Endothelial cell of umbilical vein (primary cell): ENCODE data around the gene MED22. TPM values are rescaled to one million over a fixed set of nuclear protein-coding genes. Genes with fewer than 3 reads are reported as not detected.

Source experiments
- BruUV-seq: library from RNA; stranded (reverse); fragments of 400-500 nt; replicated peaks from 2 replicates; lab custom pipeline; 2021; lab: Mats Ljungman, UMichigan
- CTCF ChIA-PET: fragments of 300-600, 350-600 bp; sonication (Branson Sonifier 250); formaldehyde crosslinking; loops from one replicate; lab custom pipeline; 2021; ENCODE audit warnings: antibody characterized with exemption, inconsistent platforms; lab: Charles Lee
- POLR2A ChIA-PET: fragments of 300-600, 350-600 bp; sonication (Branson Sonifier 250); formaldehyde crosslinking; loops from one replicate; lab custom pipeline; 2021; ENCODE audit warnings: antibody characterized with exemption, inconsistent platforms; lab: Charles Lee
- DNase-seq: peaks from one replicate; pipeline ENCODE4 v3.0.0-alpha.2; 2011; ENCODE audit warnings: low read depth, low spot score
- FAIRE-seq: peaks from 2 replicates; lab custom pipeline; 2011; peaks lifted over from hg19 to GRCh38; lab: Jason Lieb, UNC
- H2AFZ ChIP-seq: 2 replicates; pipeline ENCODE4 v1.6.0; 2012; ENCODE audit warnings: low read depth, low read length, control low read depth, inconsistent platforms
- H3K27ac ChIP-seq: 2 replicates; pipeline ENCODE4 v1.5.1; 2011; ENCODE audit warnings: low read depth, mild to moderate bottlenecking, control low read depth, low read length, moderate library complexity; ENCODE audit not compliant: insufficient read depth
- H3K27me3 ChIP-seq, 2 experiments: 2 replicates each; pipeline versions ENCODE4 v1.6.0 to v1.6.1; 2011; ENCODE audit warnings: low read length in 2 of 2, mixed read lengths in 1 of 2; ENCODE audit not compliant: control insufficient read depth in 2 of 2, insufficient read depth in 2 of 2
- H3K36me3 ChIP-seq, 2 experiments: 2 replicates in 1 of 2; 3 replicates in 1 of 2; pipeline ENCODE4 v1.5.1; 2011; ENCODE audit warnings: low read length in 2 of 2, mild to moderate bottlenecking in 1 of 2, moderate library complexity in 1 of 2; ENCODE audit not compliant: control insufficient read depth in 2 of 2, insufficient read depth in 2 of 2; ENCODE audit errors: extremely low read depth in 1 of 2
- H3K4me1 ChIP-seq: 3 replicates; pipeline ENCODE4 v1.5.1; 2011; ENCODE audit warnings: mild to moderate bottlenecking, low read length; ENCODE audit not compliant: control insufficient read depth, insufficient read depth; ENCODE audit errors: extremely low read depth
- H3K4me2 ChIP-seq: 2 replicates; pipeline ENCODE4 v1.6.1; 2011; ENCODE audit warnings: low read length, control low read depth, mixed read lengths; ENCODE audit not compliant: insufficient read depth
- H3K4me3 ChIP-seq, 3 experiments: fragments of 200-600 bp in 1 of 3; sonication (generic), shearing (Covaris generic) in 1 of 3; replicated peaks in 1 of 3; 2 replicates each; pipeline ENCODE4 v1.5.1; 2011 to 2016; ENCODE audit warnings: control low read depth in 3 of 3, low read length in 3 of 3, mild to moderate bottlenecking in 2 of 3, inconsistent platforms in 1 of 3, low read depth in 1 of 3, moderate library complexity in 1 of 3; ENCODE audit not compliant: insufficient read depth in 1 of 3
- H3K79me2 ChIP-seq: 2 replicates; pipeline ENCODE4 v1.6.0; 2012; ENCODE audit warnings: low read length, inconsistent platforms; ENCODE audit not compliant: control insufficient read depth, insufficient read depth
- H3K9ac ChIP-seq: replicated peaks from 2 replicates; pipeline ENCODE3; 2011; ENCODE audit warnings: low read length, control low read depth; ENCODE audit not compliant: insufficient read depth; ENCODE audit errors: extremely low read depth
- H3K9me1 ChIP-seq: replicated peaks from 3 replicates; pipeline ENCODE4 v1.6.0; 2011; ENCODE audit warnings: mild to moderate bottlenecking, low read length; ENCODE audit not compliant: control insufficient read depth, insufficient read depth; ENCODE audit errors: extremely low read depth
- H3K9me3 ChIP-seq: replicated peaks from 2 replicates; pipeline ENCODE4 v1.5.1; 2012; ENCODE audit warnings: low read length, inconsistent platforms; ENCODE audit not compliant: control insufficient read depth, insufficient read depth
- H4K20me1 ChIP-seq: replicated peaks from 2 replicates; pipeline ENCODE3; 2011; ENCODE audit warnings: mild to moderate bottlenecking, low read length; ENCODE audit not compliant: control insufficient read depth, insufficient read depth; ENCODE audit errors: extremely low read depth
- CTCF ChIP-seq, 2 donors: IDR thresholded peaks; 1 replicate in 1 of 2; 2 replicates in 1 of 2; pipeline ENCODE4 v1.5.1; 2011; ENCODE audit warnings: low read length in 2 of 2, mild to moderate bottlenecking in 2 of 2, moderate library complexity in 2 of 2, control low read depth in 1 of 2, inconsistent platforms in 1 of 2, low read depth in 1 of 2; ENCODE audit not compliant: insufficient read depth in 1 of 2; ENCODE audit errors: extremely low read depth in 1 of 2
- EZH2 ChIP-seq: IDR thresholded peaks from 2 replicates; pipeline ENCODE4 v1.6.1; 2012; ENCODE audit warnings: borderline replicate concordance, low read depth, mild to moderate bottlenecking, moderate library complexity, low read length, inconsistent platforms; ENCODE audit not compliant: severe bottlenecking
- FOS ChIP-seq: IDR thresholded peaks from 2 replicates; pipeline ENCODE4 v1.6.1; 2011; ENCODE audit warnings: mild to moderate bottlenecking, low read length, moderate library complexity, borderline replicate concordance; ENCODE audit not compliant: insufficient read depth
- GATA2 ChIP-seq: IDR thresholded peaks from 2 replicates; pipeline ENCODE4 v1.7.0; 2011; ENCODE audit warnings: low read depth, mild to moderate bottlenecking, moderate library complexity, mixed read lengths, low read length; ENCODE audit not compliant: insufficient read length, insufficient read depth
- JUN ChIP-seq: IDR thresholded peaks from 2 replicates; pipeline ENCODE4 v1.6.1; 2011; ENCODE audit warnings: borderline replicate concordance, low read depth; ENCODE audit not compliant: insufficient read length, insufficient read depth
- MAX ChIP-seq: IDR thresholded peaks from 2 replicates; pipeline ENCODE4 v1.6.1; 2011; ENCODE audit not compliant: insufficient read depth, insufficient read length
- MYC ChIP-seq: IDR thresholded peaks from one replicate; pipeline ENCODE4 v1.6.1; 2011; ENCODE audit warnings: mild to moderate bottlenecking, low read depth, low read length
- POLR2A ChIP-seq: IDR thresholded peaks from 2 replicates; pipeline ENCODE4 v1.6.1; 2012; ENCODE audit warnings: low read depth, mild to moderate bottlenecking, control low read depth, low read length
- POLR2AphosphoS5 ChIP-seq: IDR thresholded peaks from 2 replicates; pipeline ENCODE4 v1.6.1; 2012; ENCODE audit warnings: low read depth, mild to moderate bottlenecking, control low read depth, low read length, moderate library complexity; ENCODE audit not compliant: insufficient read depth
- dilution Hi-C: fragments of 300-500 bp; cut with MboI; formaldehyde crosslinking; loops from one replicate; pipeline ENCODE4 v1.15.0; 2019; ENCODE audit warnings: low sequenced_read_pairs; ENCODE audit not compliant: extremely low pct_ligation_motif_present
- intact Hi-C: fragments of 100-400 bp; cut with micrococcal nuclease; formaldehyde crosslinking; loops from one replicate; pipeline ENCODE4 v1.10.0; 2022
- polyA plus RNA-seq, 4 experiments: library from polyadenylated mRNA; depleted of rRNA in 3 of 4; stranded (reverse) in 3 of 4; unstranded in 1 of 4; fragments of >200 nt; gene quantifications; 2 replicates each; pipeline versions ENCODE4 v1.2.1 to v1.2.3, GENCODE V29; 2011 to 2012; ENCODE audit warnings: missing spikeins in 1 of 4
- total RNA-seq: library from RNA; stranded (reverse); gene quantifications from 2 replicates; pipeline ENCODE4 v1.2.3, GENCODE V29; 2021

MED22 gene
- total and polyA plus RNA-seq, 2 donors (not counting 3 experiments of a cell fraction or from before 2014, with no cell fraction given): 25.7 to 27.4 TPM

GRCh38 chr9:133389562-133389961 is 41.6 kb upstream of the MED22 start:
- no TSS peak for BruUV-seq
- no peak overlapping the region for H3K4me2 ChIP-seq
- ChIA-PET POLR2A (no interaction called here), CTCF (interaction anchor here (1.1 kb wide), 1 partner anchor 97 kb away, joined by 3 read pairs; no protein-coding TSS in a partner anchor)
- DNase-seq: no peak
- intact Hi-C loops: no loop called here
- no peaks in the 10 kb centered on the region for H3K9me1 ChIP-seq
- no peaks in the 10 kb centered on the region for H3K27me3 ChIP-seq
- no peak overlapping the region for H3K27ac ChIP-seq
- no peaks in the 10 kb centered on the region for H3K4me1 ChIP-seq
- no peak for FAIRE-seq
- no peaks in the 10 kb centered on the region for H3K9me3 ChIP-seq
- H3K4me3 ChIP-seq: no peak overlapping the region
- H3K79me2 ChIP-seq: no peaks in the 10 kb centered on the region
- dilution Hi-C loops: no loop called here
- TF ChIP-seq MAX: no peak
- no peak for TF ChIP-seq POLR2AphosphoS5
- TF ChIP-seq GATA2: no peak
- no peak overlapping the region for H2AFZ ChIP-seq
- H4K20me1 ChIP-seq: no peaks in the 10 kb centered on the region
- no peaks in the 10 kb centered on the region for H3K36me3 ChIP-seq
- no peak overlapping the region for H3K9ac ChIP-seq

GRCh38 chr9:133389025-133389557 is 41.2 kb upstream of the MED22 start:
- Histone ChIP-seq H3K9me1 (no peaks in the 10 kb centered on the region), H3K9me3 (no peaks in the 10 kb centered on the region), H4K20me1 (no peaks in the 10 kb centered on the region), H3K27me3 (no peaks in the 10 kb centered on the region), H3K4me3 (no peak overlapping the region), H2AFZ (no peak overlapping the region), H3K9ac (no peak overlapping the region), H3K27ac (no peak overlapping the region), H3K79me2 (no peaks in the 10 kb centered on the region), H3K4me2 (no peak overlapping the region), H3K36me3 (no peaks in the 10 kb centered on the region), H3K4me1 (no peaks in the 10 kb centered on the region)
- POLR2A ChIA-PET: no interaction called here
- CTCF ChIA-PET: interaction anchor here (1.1 kb wide), 1 partner anchor 97 kb away, joined by 3 read pairs; no protein-coding TSS in a partner anchor
- BruUV-seq: no TSS peak
- TF ChIP-seq GATA2: no peak
- TF ChIP-seq JUN: no peak
- TF ChIP-seq POLR2AphosphoS5: no peak
- no peak for TF ChIP-seq EZH2
- TF ChIP-seq MYC: no peak
- no peak for TF ChIP-seq CTCF (IDR thresholded peaks at IDR 0.05; ENCODE audit: extremely low read depth in 1 of 2, insufficient read depth in 1 of 2, low read depth in 1 of 2, low read length in 2 of 2)
- no peak for TF ChIP-seq FOS
- TF ChIP-seq POLR2A: no peak
- DNase-seq (no peak), FAIRE-seq (no peak)
- intact Hi-C loops (no loop called here), dilution Hi-C loops (no loop called here)
